GM12875 (cell line): ENCODE measurements around the gene CDC42SE1.

Experiments used
- H3K4me3 ChIP-seq: one replicate; pipeline ENCODE4 v1.5.1; 2011; ENCODE audit warnings: low read depth, low read length, control low read depth
- TF ChIP-seq, protein P1 (sequence below): IDR thresholded peaks from 2 replicates; pipeline ENCODE4 v1.5.1; 2011; ENCODE audit warnings: low read depth, mild to moderate bottlenecking, control low read depth, inconsistent platforms, low read length, moderate library complexity, borderline replicate concordance; ENCODE audit not compliant: insufficient read depth

CDC42SE1 gene

DNA sequence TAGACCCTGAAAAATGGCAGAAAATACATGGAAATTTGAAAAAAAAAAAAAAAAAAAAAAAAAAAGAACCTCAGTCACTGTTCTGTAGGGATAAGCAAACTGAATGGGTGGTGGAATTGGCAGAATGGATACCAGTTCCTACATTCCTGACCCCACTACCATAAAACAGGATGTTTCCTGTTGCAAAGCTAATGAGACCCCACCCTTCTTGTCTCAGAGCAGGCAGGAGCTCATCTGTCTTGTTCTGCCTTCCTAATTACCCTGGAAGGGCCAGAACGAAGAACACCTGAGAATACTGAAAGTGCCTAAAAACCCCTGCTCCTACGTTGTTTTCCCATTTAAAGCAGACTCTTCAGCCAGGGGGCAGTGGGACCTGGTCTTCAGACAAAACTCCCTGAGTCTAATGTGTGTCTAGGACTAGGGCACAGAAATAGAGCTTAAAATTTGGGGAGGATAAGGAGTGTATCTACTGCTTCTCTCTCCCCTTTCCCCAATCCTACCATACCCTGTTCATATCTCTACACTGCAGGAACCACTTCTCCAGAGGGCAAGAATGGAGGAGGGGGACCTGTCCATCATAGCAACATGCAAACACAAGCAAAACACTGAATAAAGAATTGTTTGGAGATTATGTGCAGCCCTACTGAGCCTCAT is 7.9 kb downstream of the CDC42SE1 start:
- no peak overlapping the region for H3K4me3 ChIP-seq
- TF ChIP-seq, protein P1, sequence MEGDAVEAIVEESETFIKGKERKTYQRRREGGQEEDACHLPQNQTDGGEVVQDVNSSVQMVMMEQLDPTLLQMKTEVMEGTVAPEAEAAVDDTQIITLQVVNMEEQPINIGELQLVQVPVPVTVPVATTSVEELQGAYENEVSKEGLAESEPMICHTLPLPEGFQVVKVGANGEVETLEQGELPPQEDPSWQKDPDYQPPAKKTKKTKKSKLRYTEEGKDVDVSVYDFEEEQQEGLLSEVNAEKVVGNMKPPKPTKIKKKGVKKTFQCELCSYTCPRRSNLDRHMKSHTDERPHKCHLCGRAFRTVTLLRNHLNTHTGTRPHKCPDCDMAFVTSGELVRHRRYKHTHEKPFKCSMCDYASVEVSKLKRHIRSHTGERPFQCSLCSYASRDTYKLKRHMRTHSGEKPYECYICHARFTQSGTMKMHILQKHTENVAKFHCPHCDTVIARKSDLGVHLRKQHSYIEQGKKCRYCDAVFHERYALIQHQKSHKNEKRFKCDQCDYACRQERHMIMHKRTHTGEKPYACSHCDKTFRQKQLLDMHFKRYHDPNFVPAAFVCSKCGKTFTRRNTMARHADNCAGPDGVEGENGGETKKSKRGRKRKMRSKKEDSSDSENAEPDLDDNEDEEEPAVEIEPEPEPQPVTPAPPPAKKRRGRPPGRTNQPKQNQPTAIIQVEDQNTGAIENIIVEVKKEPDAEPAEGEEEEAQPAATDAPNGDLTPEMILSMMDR, result no peak

DNA sequence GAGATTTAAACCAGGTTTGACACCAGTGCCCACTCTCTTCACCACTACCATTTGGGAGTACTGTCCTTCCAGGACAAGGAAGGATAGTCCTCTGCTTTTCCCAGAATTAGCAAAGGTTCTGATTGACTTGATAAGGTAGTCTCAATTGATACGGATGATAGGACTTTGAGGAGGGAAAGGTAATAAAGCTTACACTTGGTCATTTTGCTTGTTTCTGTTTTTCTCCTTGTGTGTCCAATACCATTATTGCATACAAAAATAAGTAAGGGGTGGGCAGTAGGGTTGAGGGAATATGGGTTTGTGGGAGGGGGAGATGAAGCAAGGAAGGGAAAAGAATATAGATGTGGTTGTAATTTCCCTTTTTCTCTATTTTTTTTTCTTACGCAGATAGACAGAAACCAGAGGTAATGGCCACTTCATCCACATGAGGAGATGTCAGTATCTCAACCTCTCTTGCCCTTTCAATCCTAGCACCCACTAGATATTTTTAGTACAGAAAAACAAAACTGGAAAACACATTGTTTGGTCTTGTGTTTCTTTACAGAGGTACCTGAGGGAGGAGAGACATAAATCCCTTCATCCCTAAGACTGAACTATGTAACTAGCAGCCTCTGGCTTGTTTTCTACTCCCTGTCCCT is 9.3 kb downstream of the CDC42SE1 start:
- H3K4me3 ChIP-seq, result no peak overlapping the region
- TF ChIP-seq, protein P1, result no peak

DNA sequence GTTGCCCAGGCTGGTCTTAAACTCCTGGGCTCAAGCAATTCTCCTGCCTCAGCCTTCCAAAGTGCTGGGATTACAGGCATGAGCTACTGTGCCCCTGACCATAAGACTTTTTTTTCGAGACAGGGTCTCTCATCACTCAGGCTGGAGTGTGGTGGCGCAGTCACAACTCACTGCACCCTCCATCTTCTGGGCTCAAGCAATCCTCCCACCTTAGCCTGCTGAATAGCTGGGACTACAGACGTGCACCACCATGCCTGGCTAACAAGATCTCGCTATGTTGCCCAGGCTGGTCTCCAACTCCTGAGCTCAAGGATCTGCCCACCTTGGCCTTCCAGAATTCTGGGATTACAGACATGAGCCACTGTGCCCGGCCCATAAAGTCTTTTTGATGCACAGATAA is 10.0 kb downstream of the CDC42SE1 start:
- no peak overlapping the region for H3K4me3 ChIP-seq
- TF ChIP-seq, protein P1, result no peak

DNA sequence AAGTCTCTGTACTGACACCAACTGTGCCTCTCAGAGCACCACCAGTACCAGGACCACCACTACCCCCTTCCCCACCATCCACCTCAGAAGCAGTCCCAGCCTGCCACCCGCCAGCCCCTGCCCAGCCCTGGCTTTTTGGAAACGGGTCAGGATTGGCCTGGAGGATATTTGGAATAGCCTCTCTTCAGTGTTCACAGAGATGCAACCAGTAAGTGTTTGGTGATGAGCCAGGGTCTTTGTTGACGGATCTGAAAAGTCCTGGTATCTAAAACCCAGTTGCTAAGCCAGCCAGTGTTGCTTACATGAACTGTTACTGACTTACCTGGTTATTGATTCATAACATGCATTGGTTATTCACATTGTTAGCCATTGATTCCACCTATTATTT is 10.8 kb downstream of the CDC42SE1 start:
- TF ChIP-seq, protein P1, result no peak
- peak overlapping the region; percentile 67 for H3K4me3 ChIP-seq

DNA sequence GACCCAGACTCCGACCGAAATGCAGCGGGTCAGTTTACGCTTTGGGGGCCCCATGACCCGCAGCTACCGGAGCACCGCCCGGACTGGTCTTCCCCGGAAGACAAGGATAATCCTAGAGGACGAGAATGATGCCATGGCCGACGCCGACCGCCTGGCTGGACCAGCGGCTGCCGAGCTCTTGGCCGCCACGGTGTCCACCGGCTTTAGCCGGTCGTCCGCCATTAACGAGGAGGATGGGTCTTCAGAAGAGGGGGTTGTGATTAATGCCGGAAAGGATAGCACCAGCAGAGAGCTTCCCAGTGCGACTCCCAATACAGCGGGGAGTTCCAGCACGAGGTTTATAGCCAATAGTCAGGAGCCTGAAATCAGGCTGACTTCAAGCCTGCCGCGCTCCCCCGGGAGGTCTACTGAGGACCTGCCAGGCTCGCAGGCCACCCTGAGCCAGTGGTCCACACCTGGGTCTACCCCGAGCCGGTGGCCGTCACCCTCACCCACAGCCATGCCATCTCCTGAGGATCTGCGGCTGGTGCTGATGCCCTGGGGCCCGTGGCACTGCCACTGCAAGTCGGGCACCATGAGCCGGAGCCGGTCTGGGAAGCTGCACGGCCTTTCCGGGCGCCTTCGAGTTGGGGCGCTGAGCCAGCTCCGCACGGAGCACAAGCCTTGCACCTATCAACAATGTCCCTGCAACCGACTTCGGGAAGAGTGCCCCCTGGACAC is 11.3 kb downstream of the CDC42SE1 start:
- H3K4me3 ChIP-seq, result peak overlapping the region; percentile 67
- TF ChIP-seq, protein P1, result peak; percentile 60

DNA sequence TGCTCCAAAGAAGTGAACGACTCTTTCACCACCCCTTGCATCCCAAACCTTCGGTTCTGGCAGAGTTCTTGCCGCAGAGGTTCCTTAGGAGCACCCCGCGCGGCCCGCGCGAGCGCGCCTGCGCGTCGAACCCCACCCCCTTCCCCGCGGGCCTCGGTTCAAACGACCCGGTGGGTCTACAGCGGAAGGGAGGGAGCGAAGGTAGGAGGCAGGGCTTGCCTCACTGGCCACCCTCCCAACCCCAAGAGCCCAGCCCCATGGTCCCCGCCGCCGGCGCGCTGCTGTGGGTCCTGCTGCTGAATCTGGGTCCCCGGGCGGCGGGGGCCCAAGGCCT is 11.9 kb downstream of the CDC42SE1 start, which contains the start of gene C1orf56:
TSS of gene C1orf56 (plus strand) at position 161 of the 334 bp plus-strand sequence. CDS start at position 258, 97 bp downstream.
- TF ChIP-seq, protein P1, result no peak
- H3K4me3 ChIP-seq, result peak within 1 kb of the TSS; percentile 67
